ENCODE results near the gene AIPL1.
"Not testable (repeated sequence)": the region's sequence is repeated elsewhere in the genome, so short reads cannot be mapped to it uniquely, and the experiment has no call there.

Gene AIPL1
- total RNA-seq = 0 to 0.11 (median 0) reads per million in 9 experiments

DNA sequence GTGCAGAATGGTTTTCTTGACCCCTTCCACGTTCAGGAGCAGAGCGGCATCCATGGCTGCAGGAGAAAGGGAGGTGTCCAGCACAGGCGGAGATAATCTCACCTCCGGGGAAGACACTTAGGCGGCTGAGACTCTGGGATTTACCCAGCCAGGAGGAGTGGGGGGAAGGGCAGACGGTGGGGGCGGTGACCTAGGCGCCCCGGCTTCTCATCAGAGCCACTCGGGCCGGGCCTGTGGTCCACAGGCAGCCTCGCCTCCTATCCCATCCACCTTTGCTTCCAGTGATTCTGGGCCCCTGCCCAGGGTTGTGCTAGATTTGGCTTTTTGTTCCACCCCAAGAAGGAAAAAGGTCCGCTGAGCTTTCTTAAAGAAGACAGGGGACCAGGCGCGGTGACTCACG, at the start of gene AIPL1:
AIPL1 (minus strand) TSS at position 71 of the 400 bp plus-strand sequence; CDS start at position 54, 17 bp downstream.
- Mint-ChIP-seq H3K4me3 (no peak within 1 kb of the TSS), H3K36me3 (ENCODE audit: insufficient read depth) (no peaks in the 10 kb centered on the region), H3K27ac (no peak within 1 kb of the TSS), H3K27me3 (peaks cover 35 to 41% of the 10 kb centered on the region in 2 donors), H3K9me3 (no peaks in the 10 kb centered on the region), H3K4me1 (ENCODE audit: low read depth in 2 of 2) (peaks cover 2 to 4% of the 10 kb centered on the region in 2 donors)
- DNase-seq (no peak), ATAC-seq (replicated peaks) (no peak)

DNA sequence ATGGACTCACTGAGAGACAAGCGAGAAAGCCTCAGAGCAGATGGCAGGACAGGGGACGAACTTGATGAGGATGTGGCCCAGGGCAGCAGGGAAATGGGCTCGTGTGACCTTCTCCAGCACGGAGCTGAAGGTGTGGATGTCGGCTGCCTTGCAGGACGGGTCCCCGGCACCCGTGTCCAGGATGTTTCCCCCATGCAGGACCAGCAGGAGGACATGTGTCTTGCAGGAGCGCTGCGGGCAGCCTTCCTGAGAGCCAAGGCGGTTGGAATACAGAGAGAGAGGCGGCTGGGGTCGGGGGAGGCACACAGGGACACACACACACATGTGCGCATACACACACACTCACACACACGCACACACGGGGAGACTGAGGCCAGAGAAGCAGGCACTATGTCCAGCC, 48.6 kb upstream of the AIPL1 start:
- DNase-seq (no peak), ATAC-seq (replicated peaks) (no peak)
- Mint-ChIP-seq H3K4me1 (ENCODE audit: low read depth in 2 of 2) (no peaks in the 10 kb centered on the region), H3K27me3 (peaks cover 34 to 56% of the 10 kb centered on the region in 2 donors), H3K9me3 (no peaks in the 10 kb centered on the region), H3K27ac (no peak overlapping the region), H3K4me3 (no peak overlapping the region), H3K36me3 (ENCODE audit: insufficient read depth) (no peaks in the 10 kb centered on the region)

DNA sequence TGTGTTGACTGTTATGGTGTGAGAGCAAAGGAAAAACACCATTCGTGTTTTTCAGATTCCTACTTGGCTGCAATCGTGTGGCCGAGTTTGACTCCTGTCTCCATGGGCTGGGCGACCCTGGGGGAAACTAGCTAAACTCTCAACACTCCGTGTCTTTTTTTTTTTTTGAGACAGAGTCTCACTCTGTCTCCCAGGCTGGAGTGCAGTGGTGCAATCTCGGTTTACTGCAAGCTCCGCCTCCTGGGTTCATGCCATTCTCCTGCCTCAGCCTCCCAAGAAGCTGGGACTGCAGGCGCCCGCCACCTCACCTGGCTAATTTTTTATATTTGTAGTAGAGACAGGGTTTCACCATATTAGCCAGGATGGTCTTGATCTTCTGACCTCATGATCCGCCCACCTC, 47.9 kb upstream of the AIPL1 start:
- H3K27me3 Mint-ChIP-seq = peaks cover 28 to 49% of the 10 kb centered on the region in 2 donors
- H3K36me3 Mint-ChIP-seq (ENCODE audit: insufficient read depth); H3K4me3 Mint-ChIP-seq; ATAC-seq (replicated peaks); H3K4me1 Mint-ChIP-seq (ENCODE audit: low read depth in 2 of 2); DNase-seq; H3K9me3 Mint-ChIP-seq; H3K27ac Mint-ChIP-seq: not testable (repeated sequence)

- no peaks in the 10 kb centered on the region for H3K9me3 Mint-ChIP-seq
- H3K36me3 Mint-ChIP-seq (ENCODE audit: insufficient read depth) = no peaks in the 10 kb centered on the region
- H3K27me3 Mint-ChIP-seq = peaks cover 28 to 42% of the 10 kb centered on the region in 2 donors
- H3K27ac Mint-ChIP-seq = no peak overlapping the region
- DNase-seq = no peak
- no peaks in the 10 kb centered on the region for H3K4me1 Mint-ChIP-seq (ENCODE audit: low read depth in 2 of 2)
- no peak overlapping the region for H3K4me3 Mint-ChIP-seq
- no peak for ATAC-seq (replicated peaks)
These were observed 47.2 kb upstream of the AIPL1 start for GRCh38 chr17:6482105-6482455.

DNA sequence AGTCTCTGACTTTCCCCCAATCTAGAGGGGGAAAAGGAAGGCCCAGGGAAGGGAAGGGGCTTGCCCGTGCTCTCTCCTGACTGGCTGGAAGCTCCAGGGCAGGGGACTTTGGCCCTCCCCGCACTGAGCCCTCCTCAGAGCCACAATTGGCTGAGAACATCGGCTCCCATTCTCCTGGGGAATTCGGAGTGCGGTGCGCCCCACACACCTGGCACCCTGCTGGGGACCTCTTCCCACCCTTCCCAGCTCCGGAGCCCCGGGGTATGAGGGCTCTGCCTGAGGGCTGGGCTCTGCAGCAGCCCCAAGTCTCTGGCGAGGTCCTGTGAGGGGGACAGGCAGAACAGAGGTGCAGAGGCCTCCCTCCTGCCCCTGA, 45.4 kb upstream of the AIPL1 start:
- Mint-ChIP-seq H3K4me1 (ENCODE audit: low read depth in 2 of 2) (no peaks in the 10 kb centered on the region), H3K36me3 (ENCODE audit: insufficient read depth) (no peaks in the 10 kb centered on the region), H3K27ac (no peak overlapping the region), H3K27me3 (peaks cover 14 to 26% of the 10 kb centered on the region in 2 donors), H3K4me3 (no peak overlapping the region), H3K9me3 (no peaks in the 10 kb centered on the region)
- no peak for ATAC-seq (replicated peaks)
- DNase-seq = no peak

DNA sequence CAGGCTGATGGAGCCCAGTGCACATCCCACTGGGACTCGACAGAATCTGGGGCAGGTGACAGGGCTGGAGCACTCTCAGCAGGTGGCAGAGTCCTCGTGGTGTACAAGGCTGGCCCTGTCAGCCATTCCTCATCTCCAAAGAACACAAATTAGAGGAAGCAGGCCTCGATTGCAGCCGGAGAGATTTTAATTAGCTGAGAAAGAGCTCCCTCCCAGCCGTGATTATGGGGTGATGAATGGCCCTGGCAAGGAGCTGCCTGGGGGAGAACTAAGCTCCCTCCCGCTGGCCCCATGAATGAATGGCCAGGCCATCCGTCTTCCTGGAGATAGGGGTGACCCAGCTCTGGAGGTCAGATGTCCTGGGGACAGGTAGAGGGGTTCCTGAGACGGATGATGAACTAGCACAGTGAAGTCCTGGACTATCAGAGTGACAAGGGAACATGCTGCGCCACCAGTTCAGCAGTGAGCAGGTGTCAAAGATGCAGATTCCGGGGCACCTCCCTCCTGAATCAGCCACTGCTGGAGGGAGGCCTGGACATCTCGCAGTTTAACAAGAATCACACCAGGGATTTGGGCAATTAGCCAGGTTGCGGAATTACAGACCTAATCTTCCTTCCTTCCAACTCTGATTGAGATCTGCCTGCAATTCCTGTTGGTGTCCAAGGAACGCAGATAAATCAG, 44.8 kb upstream of the AIPL1 start:
- Mint-ChIP-seq H3K9me3 (no peaks in the 10 kb centered on the region), H3K4me1 (ENCODE audit: low read depth in 2 of 2) (no peaks in the 10 kb centered on the region), H3K36me3 (ENCODE audit: insufficient read depth) (no peaks in the 10 kb centered on the region), H3K27ac (no peak overlapping the region), H3K27me3 (peaks cover 14 to 26% of the 10 kb centered on the region in 2 donors), H3K4me3 (no peak overlapping the region)
- ATAC-seq (replicated peaks) = no peak
- DNase-seq = no peak

- H3K36me3 Mint-ChIP-seq (ENCODE audit: insufficient read depth) = no peaks in the 10 kb centered on the region
- DNase-seq = no peak
- H3K9me3 Mint-ChIP-seq = no peaks in the 10 kb centered on the region
- H3K4me1 Mint-ChIP-seq (ENCODE audit: low read depth in 2 of 2) = no peaks in the 10 kb centered on the region
- H3K27me3 Mint-ChIP-seq = peaks cover 9 to 16% of the 10 kb centered on the region in 2 donors
- H3K4me3 Mint-ChIP-seq = no peak overlapping the region
- no peak overlapping the region for H3K27ac Mint-ChIP-seq
- ATAC-seq (replicated peaks) = no peak
These were observed 43.6 kb upstream of the AIPL1 start for GRCh38 chr17:6478486-6478885.

DNA sequence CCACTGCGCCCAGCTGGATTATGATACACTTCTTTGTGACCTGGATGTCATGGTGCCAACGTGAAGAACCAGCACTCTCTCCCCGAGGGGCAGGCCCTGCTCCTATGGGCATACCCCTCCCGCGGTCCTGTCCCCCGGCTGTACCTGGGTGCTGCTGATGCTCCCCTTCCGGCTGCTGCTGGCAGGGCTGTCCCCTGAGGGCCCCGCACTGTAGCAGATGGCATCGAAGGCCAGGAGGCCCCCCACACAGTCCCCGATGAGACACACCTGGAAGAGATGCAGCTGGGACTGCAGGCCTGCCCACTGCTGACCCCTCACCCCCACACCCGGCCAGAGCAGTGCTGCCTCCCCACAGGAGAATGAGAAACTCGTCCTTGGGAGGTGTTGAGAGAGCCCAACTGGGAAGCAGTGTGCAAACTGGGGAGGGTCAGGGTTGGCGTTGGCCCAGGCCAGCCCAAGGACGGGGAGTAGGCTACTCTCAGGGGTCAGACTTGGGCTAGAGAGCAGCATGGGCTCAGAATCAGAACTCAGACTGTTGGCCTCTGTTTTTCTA, 43.0 kb upstream of the AIPL1 start:
- peaks cover 5 to 10% of the 10 kb centered on the region in 2 donors for H3K27me3 Mint-ChIP-seq
- no peaks in the 10 kb centered on the region for H3K9me3 Mint-ChIP-seq
- no peaks in the 10 kb centered on the region for H3K36me3 Mint-ChIP-seq (ENCODE audit: insufficient read depth)
- ATAC-seq (replicated peaks) (no peak), DNase-seq (no peak)
- H3K4me3 Mint-ChIP-seq = no peak overlapping the region
- no peak overlapping the region for H3K27ac Mint-ChIP-seq
- H3K4me1 Mint-ChIP-seq (ENCODE audit: low read depth in 2 of 2) = peaks cover 0 to 5% of the 10 kb centered on the region in 2 donors

DNA sequence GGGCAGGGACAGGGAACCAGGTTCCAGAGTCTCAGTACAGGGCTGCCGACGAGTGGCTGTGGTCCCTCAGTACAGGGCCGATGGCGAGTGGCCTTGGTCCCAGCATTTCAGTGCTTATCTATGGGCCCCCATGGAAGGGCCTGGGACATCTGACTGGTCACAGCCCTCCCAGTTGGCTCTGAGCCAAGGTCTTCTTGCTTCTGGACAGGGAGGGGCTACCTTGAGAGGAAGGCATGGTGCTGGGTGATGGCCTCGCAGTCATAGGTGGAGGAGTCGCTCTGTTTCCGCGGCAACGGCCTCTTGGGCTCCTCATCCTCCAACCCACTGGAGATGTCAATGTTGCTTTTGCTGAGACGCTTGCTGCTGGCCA, 41.9 kb upstream of the AIPL1 start:
- Mint-ChIP-seq H3K27ac (no peak overlapping the region), H3K4me1 (ENCODE audit: low read depth in 2 of 2) (peaks cover 0 to 5% of the 10 kb centered on the region in 2 donors), H3K27me3 (peaks cover 0 to 9% of the 10 kb centered on the region in 2 donors), H3K4me3 (no peak overlapping the region), H3K36me3 (ENCODE audit: insufficient read depth) (no peaks in the 10 kb centered on the region), H3K9me3 (no peaks in the 10 kb centered on the region)
- ATAC-seq (replicated peaks) = no peak
- no peak for DNase-seq

DNA sequence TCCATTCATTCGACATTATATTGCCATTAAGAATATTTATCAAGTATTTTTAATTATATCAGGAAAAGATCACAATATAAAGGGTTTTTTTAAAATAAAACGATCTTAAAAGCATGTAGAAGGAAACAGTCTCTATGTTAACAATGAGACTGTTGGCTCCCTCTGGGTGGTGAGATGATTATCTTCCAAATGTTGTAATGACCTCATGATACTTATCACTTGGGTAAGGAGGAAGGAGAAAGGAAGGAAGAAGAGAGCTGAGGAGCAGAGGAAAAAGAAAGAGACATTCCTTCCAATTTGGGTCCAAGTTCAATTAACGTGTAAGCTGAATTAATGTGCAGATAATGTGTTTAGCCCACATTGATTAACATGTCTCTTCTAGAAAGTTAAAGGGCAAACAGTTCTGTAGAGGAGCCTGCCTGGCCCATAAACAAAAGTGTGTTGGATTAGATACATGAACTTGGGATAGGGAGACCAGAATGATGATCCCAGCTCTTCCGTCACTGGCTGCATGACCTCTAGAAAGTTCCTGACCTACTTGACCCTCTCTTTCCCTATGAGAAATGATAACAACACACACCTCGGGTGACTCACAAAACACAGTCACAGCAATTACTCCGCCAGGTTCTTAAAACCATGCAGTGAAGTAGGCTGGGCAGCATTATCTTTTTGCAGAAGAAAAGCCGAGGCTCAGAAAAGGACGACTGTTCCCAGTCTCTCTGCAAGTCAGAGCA, 41.3 kb upstream of the AIPL1 start:
- Mint-ChIP-seq H3K4me1 (ENCODE audit: low read depth in 2 of 2) (peaks cover 0 to 5% of the 10 kb centered on the region in 2 donors), H3K9me3 (no peaks in the 10 kb centered on the region), H3K36me3 (ENCODE audit: insufficient read depth) (no peaks in the 10 kb centered on the region), H3K27ac (no peak overlapping the region), H3K27me3 (peaks cover 0 to 7% of the 10 kb centered on the region in 2 donors), H3K4me3 (no peak overlapping the region)
- DNase-seq (no peak), ATAC-seq (replicated peaks) (no peak)

- Mint-ChIP-seq H3K36me3 (ENCODE audit: insufficient read depth) (no peaks in the 10 kb centered on the region), H3K27ac (no peak overlapping the region), H3K27me3 (no peaks in the 10 kb centered on the region), H3K4me1 (ENCODE audit: low read depth in 2 of 2) (peaks cover 0 to 5% of the 10 kb centered on the region in 2 donors), H3K9me3 (no peaks in the 10 kb centered on the region), H3K4me3 (no peak overlapping the region)
- DNase-seq (no peak), ATAC-seq (replicated peaks) (no peak)
These were observed 40.5 kb upstream of the AIPL1 start for GRCh38 chr17:6475411-6475810.

GRCh38 chr17:6474906-6475305, 40.0 kb upstream of the AIPL1 start:
- Mint-ChIP-seq H3K9me3 (no peaks in the 10 kb centered on the region), H3K27ac (no peak overlapping the region), H3K4me1 (ENCODE audit: low read depth in 2 of 2) (peaks cover 0 to 5% of the 10 kb centered on the region in 2 donors), H3K4me3 (no peak overlapping the region), H3K27me3 (no peaks in the 10 kb centered on the region), H3K36me3 (ENCODE audit: insufficient read depth) (no peaks in the 10 kb centered on the region)
- ATAC-seq (replicated peaks) (no peak), DNase-seq (no peak)

DNA sequence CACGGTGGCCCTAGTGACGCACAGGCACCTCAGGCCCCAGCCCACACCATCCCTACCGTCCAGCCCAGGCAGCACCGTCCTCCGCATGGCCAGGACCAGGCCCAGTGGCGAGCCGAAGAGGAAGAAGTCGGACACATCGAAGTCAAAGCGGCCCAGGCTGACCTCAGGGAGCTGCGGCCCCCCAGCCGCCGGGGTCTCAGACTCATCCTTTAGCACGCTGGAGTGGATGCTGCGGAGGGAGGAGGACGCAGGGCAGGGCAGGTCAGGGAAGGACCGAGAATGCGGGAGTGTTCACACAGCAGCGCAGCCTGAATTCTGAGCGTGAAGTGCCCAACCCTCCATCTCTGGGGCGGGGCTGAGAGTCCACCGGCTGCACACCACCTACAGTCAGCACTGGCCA, 39.5 kb upstream of the AIPL1 start:
- no peak overlapping the region for H3K27ac Mint-ChIP-seq
- H3K27me3 Mint-ChIP-seq = no peaks in the 10 kb centered on the region
- ATAC-seq (replicated peaks) = no peak
- H3K9me3 Mint-ChIP-seq = no peaks in the 10 kb centered on the region
- H3K4me1 Mint-ChIP-seq (ENCODE audit: low read depth in 2 of 2) = peaks cover 0 to 5% of the 10 kb centered on the region in 2 donors
- DNase-seq = no peak
- no peaks in the 10 kb centered on the region for H3K36me3 Mint-ChIP-seq (ENCODE audit: insufficient read depth)
- no peak overlapping the region for H3K4me3 Mint-ChIP-seq
